ENCODE results near the gene TMEM220. TPM values are rescaled to one million over a fixed set of nuclear protein-coding genes. Genes with fewer than 3 reads are reported as not detected.
A peak's percentile ranks its signal among the peaks of the same experiment; 100 is the strongest.
"Not testable (repeated sequence)": the region's sequence is repeated elsewhere in the genome, so short reads cannot be mapped to it uniquely, and the experiment has no call there.

TMEM220 gene
- total RNA-seq, 1 donor from 2014 or later, result 17.6 TPM

DNA sequence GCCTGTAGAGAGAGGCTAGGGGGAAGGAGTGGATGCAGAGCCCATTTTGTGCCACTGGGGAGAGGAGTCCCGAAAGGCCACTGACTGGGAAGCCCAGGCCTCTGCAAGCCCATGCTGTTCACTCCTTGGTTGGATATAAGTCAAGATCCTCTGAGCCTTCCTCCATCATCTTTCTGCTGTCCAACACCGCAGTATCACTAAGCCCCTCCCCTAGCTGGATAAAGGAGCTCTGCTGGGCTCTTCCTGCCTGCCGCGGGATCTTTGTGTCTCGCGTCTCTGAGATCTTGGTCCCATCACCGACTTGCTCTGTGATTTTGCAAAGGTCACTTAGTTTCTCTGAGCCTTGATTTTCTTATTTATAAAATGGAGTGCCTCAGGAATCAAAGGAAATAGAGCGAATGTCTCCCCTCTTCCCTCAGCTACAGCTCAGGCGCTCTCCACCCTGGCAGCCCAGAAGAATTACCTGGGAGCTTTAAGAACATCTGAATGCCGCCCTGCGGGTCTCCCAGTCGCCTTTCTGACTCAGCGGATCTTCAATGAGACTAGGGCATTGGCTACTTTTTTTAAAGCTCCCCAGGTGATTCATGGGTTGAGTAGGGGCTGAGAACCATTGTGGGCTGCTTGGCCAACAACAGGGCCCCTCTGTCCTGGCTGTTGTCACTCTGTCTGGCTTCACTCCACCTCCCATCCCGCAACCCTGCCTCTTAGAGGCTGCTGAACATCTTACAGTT lies 25.2 kb upstream of the TMEM220 start:
- DNase-seq (ENCODE audit: low spot score), result no peak

DNA sequence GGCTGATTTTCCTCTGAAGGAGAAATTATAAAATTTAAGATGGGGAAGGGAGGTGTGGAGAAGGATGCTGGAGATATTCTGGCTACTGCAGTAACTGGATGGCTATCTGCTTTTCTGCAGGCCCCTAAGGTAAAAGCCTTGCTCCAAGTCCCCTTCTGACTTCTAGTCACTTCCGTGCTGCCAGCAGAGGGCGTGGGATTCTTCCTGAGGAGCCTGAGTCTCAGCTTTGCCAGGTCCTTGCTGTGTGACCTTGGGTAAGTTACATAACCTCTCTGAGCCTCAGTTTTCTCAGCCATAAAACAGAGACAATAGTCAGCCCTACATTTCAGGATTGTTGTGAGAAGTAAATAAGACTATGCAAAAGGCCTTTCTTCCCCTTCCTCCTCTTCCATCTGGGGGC lies 24.3 kb upstream of the TMEM220 start:
- DNase-seq (ENCODE audit: low spot score), result no peak

DNA sequence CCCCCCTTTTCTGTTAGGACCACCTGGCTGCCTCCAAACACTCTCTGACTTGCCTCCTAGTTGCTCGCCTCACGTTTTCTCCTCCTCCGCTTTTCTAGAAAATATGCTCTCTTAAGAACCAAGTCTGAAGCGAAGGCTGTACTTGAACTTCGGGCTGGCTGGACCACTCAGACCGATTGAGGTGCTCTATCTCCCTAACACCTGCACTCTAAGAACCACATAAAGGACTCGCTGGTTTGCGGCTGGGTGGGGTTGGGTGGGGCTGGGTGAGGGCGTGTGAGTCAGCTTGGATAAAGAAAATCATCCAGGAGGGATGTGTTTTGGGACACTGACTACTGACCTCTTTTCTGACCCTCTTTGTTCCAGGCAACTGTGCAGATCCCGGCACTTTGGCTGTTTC lies 22.9 kb upstream of the TMEM220 start:
- no peak for DNase-seq (ENCODE audit: low spot score)

DNA sequence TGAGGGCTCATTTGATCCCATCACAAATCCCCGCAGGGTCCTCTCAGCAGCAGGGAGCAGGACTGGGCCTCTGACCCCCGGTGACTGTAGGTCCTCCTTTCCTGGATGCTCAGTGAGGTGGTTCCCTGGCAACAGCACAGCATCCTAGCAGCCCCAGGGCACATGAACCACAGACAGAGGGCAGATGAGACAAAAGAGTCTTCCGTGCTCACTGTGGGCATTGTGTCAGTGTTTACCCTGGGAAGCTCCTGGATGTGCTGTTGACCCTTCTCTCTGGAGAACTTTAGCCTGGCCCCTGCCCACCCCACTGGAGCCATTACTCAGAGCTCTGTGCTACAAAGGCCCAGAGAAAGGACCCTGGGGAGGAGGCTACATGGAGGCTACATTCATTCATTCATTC lies 21.7 kb upstream of the TMEM220 start:
- DNase-seq (ENCODE audit: low spot score), result no peak

DNA sequence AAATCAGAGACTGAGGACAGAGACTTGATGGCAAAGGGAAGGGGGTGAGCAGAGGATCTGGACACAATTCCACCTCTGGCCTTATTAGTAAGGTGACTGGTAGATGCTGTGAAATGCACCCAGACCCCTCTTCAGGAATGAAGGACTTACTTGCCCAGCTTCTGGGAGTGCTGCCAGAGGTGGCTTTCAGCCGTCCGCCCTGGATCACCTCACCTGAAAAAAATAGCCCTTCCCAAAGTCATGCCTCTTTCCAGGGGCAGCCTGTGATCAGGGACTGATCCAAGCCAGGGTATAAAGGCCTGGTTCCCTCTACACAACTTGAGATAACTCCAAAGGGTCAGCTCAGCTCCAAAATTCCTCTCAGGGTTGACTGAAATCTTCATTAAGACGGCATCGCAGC lies 20.4 kb upstream of the TMEM220 start:
- DNase-seq (ENCODE audit: low spot score), result no peak

DNA sequence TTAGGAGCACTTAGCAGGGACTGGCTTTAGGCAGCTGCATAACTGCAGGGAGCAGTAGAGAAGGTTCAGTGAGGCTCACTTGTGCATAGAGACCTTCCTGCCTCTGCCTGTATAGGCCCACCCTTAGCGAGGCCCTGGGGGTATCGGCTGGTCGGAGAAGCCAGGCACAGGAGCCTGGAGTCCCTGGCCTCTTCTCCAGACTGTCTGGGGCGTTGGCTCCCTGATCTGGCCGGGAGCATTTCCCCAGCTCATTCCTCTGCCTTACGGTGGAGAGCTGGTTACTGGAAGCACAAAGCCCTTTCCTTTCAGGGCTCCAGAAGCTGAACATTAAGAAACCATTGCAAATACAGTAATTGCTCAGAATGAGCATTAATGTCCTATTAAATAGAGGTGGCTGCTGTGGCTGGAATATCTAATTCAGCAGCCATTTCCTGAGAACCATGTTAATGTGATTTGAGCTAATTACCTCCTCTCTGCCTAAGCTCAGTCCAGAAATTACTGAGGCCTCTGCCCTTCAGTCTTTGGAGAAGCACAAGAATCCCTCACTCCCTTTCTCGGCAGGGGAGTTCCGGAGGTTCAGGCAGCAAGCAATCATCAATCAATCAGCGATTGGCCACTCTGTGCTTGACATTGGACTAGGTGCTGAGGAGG lies 18.8 kb upstream of the TMEM220 start:
- no peak for DNase-seq (ENCODE audit: low spot score)

DNA sequence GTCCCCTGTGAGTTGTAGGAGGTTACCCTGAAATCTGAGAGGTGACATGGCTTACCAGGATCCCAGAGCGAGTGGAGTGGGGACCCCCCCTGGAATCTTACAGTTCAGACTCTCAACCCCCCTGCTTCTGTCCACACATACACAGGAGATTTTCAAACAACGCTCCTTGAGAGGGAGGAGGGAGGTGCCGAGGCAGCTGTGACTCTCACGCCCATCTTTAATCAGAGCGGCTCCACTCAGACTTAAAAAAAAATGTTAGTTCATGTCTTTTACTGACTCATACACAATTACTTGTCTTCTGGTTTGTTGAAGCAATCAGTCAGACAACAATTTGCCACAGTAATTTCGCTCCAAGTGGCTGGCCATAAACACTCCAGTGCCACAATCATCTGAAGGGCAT lies 15.4 kb upstream of the TMEM220 start:
- DNase-seq (ENCODE audit: low spot score), result no peak

DNA sequence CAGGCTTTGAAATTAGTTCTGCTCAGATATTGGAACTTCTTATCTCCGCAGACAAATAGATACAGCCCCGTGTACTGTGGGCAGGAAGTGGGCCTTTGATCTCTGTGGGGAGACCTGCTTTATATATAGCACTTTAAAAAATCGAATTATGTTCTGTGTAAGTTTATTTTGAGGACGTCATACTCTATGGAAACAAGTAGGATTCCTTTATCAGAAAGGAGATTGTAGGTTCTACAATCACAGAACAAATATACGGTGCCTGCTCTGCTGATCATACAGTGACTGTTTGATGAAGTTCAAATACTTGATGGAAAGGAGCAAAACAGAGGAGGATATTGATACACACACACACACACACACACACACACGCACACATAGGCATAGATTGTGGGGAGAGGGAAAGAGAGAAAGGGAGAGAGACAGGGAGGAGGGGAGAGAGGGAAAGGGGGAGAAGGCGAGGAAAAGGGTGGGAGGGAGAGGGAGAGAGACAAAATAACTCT lies 14.7 kb upstream of the TMEM220 start:
- DNase-seq (ENCODE audit: low spot score), result no peak

DNA sequence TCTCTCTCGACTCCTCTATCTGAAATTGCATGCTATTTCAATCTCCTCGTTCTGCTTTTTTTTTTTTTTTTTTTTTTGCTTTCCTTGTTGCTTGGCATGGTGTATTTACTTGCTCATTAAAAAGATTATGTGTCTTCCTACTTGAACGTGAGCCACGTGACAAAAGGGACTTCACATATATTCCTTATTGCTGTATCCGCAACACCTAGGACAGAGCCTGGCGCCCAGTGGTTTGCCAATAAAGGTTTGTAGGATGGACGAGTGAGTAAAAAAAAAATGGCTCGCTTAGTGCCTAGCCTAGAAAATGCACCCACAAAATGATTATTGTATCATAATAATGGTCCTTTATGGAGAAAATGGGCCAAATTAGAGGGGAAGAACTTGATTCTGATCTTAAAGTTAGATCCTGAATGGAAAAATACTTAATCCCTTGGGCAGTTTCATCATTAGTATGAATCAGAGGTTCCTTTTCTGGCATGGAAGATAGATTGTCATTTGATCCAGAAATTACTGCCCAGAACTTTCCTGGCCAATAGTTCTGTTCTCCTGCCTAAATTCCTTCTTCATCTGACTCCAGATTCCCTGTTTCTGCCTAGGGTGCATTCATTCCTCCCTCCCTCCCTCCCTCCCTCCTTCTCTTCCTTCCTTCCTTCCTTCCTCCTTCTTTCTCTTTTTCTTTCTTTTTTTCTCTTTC lies 13.6 kb upstream of the TMEM220 start:
- DNase-seq (ENCODE audit: low spot score), result no peak

DNA sequence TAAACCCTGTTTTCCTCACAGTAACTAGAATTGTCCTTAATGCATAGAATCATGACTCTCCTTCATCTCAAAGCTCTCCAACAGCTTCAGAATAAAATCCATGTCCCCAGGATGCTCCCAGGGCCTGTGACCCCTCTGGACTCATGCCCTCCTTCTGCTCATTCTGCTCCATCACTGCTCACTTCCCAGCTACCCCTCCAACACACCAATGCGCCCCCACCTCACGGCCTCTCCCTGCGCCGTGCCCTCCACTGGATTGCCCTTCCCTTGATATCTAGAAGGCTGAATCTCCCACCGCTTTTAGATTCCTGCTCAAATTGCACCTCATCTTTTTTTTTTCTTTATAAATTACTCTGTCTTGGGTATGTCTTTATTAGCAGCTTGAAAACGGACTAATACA lies 12.6 kb upstream of the TMEM220 start:
- no peak for DNase-seq (ENCODE audit: low spot score)

DNA sequence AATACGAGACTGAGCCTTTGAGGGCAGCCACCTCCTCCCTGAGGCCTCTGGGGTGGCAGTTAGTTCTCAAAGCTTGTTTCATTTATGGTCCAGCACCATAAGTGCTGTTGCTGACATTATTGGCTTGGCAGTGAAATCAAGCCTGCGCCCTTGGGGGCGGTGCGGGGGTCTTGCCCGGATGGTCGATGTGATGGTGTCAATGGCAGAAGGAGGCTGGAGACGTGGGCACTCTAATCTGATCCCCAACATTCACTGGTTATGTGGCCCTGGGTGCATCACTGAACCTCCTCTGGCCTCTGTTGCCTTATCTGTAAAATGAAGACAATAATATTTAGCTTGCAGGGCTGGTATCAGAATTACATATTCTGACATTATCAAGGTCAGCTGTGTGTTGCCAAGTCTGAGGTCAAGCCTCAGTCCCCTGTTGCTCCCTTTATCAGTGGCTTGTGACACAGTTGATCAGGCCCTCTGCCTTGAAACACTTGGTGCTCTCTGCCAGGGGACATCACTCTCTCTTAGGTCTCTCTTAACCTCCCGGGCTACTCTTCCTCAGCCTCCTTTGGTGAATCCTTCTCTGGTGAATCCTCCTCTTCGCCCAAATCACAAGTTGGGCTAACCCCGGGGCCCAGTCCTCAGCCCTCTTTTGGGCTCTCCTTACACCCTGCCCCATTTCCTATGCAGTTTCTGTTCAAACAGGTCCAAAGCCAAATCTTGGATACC lies 11.8 kb upstream of the TMEM220 start:
- no peak for DNase-seq (ENCODE audit: low spot score)

DNA sequence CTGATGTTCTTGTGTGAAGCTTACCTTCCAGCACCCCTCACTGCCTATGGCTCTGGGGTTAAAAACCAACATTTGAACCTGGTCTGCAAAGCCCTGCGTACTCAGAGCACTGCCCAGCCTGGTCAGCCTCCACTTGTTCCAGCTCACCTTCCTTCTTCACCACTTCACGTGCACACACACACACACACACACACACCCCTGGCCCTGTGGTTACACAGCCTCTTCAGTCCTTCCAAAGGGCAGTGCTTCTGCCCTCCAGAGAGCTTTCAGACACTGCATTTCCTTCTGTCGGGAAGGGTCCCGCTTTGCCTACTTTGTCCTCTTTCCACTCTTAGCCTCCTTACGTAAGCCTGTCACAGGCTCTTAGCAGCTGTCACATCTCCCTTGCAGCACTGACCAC lies 9.6 kb upstream of the TMEM220 start:
- DNase-seq (ENCODE audit: low spot score), result peak; percentile 10

DNA sequence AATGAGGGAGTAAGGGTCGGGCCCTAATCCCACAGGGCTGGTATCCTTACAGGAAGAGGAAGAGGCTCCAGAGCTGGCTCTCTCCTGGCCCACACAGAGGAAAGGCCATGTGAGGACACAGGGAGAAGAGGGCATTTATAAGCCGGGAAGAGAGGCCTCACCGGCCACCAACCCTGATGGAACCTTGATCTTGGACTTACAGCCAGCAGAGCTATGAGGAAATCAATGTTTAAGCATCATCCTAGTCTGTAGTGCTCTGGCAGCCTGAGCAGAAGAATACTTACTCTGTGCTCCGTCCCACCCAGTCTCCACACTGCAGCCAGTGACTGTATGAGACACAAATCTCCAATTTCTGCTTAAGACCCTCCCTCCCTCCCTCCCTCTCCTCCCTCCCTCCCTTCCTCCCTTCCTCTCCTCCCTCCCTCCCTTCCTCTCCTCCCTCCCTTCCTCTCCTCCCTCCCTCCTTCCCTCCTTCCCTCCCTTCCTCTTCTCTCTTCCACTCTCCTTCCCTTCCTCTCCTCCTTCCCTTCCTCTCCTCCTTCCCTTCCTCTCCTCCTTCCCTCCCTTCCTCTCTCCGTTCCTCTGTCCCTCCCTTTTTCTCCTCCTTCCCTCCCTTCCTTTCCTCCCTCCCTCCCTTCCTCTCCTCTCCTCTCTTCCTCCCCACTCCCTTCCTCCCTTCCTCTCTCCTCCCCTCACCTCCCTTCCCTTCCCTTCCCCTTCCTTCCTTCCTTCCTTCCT lies 8.9 kb upstream of the TMEM220 start:
- peak; percentile 40 for DNase-seq (ENCODE audit: low spot score)

DNA sequence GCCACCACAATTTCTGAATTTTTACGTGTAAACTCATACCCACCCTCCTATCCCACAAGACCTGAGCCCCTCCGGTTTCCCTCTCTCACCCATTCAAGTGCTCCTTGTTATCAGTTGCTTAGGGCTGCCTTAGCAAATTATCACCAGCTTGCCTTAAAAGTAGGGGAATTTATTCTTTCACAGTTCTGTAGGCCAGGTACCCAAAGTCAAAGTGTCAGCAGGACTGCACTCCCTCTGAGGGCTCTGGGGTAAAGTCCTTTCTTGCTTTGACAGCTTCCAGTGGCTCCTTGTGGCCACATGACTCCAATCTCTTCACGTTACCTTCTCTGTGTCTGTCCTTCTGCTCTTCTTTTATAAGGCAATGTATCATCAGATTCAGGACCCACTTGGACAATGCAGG lies 7.9 kb upstream of the TMEM220 start:
- DNase-seq (ENCODE audit: low spot score), result peak; percentile 17

DNA sequence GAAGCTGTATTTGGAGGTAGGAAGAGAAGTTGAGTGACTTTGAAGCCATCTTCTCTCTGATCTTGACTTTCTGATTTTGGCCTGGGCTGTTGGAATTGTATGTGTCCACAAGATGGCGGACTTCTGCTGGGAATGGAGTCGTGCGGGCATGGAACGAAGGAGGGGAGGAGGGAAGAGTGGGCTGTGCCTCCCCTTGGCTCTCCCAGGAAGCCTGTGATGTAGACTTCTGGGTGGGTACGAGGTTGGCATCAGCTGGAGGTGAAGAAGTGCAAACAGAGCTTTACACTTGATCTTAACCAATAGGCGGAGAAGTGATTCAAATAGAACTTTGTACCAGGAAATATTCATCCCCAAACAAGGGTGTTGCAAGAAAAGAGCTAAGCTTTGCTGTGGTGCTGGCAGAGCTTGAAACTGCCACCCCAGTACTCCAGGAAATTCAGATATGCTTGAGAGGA lies 7.4 kb upstream of the TMEM220 start:
- DNase-seq (ENCODE audit: low spot score), result peak; percentile 83

DNA sequence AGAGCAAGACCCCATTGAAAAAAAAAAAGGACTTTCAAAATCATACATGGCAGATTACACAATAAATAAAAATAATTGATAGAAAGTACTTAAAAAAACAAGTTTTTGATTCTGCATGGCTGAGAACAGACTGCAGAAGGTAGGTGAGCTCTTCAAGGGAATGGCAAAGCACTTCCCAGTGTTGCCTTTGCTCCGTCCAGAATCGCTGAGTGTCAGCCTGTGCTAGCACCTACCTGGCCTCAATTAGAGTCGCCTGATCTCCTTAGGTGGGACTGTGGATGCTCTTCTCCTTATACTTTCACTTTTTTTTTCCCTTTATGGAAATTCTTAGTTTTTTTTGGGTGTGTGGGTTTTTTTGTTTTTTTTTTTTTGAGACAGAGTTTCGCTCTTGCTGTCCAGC lies 6.0 kb upstream of the TMEM220 start:
- DNase-seq (ENCODE audit: low spot score), result no peak

DNA sequence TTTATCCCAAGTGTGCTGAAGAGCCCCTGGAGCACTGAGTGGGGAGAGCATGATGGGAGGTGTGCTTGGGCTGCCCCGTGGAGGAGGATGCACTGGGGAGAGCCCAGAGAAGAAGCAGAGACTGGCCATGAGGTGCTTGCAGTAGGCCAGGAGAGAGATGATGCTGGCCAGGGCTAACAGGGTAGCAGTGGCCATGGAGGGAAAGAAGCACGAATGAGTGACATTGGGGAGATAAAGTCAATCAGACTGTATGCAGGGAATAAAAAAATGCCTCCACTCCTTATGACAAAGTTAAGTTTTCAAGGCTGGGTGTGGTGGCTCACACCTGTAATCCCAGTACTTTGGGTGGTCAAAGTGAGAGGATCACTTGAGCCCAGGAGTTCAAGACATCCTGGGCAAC lies 5.4 kb upstream of the TMEM220 start:
- DNase-seq (ENCODE audit: low spot score), result no peak

DNA sequence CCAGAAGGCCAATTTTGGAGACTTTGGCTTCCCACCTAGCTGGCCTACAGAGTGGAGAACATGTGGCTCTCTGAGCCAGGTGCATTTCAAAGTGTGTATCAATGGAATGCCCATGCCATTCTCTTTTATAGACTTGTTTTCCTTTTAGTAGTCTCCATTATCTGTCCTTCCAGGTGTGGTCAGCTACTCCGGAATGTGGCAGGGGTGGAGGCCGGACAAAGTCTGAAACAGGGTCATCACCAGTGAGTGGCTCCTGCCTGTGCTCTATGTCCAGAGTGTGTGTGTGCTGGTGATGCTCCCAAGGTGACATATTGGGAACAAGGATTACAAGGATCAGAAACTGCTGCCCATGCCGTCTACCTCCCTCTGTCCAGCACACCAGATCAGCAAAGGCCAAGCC lies 3.8 kb upstream of the TMEM220 start:
- no peak for DNase-seq (ENCODE audit: low spot score)

DNA sequence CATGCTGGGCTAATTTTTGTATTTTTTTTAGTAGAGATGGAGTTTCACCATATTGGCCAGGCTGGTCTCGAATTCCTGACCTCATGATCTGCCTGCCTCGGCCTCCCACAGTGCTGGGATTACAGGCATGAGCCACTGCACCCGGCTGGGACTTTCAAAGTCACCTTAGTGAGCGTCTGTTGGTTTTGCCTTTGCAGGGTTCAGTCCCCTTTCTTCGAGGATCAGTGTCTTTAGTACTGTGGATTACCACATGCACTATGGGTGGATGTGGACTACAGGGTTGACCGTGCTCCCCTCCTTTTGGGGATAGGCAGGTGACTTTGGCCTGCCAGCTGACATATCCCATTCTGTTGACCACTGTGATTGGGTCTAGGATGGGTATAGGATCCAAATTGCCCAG lies 2.3 kb upstream of the TMEM220 start:
- DNase-seq (ENCODE audit: low spot score), result not testable (repeated sequence)

DNA sequence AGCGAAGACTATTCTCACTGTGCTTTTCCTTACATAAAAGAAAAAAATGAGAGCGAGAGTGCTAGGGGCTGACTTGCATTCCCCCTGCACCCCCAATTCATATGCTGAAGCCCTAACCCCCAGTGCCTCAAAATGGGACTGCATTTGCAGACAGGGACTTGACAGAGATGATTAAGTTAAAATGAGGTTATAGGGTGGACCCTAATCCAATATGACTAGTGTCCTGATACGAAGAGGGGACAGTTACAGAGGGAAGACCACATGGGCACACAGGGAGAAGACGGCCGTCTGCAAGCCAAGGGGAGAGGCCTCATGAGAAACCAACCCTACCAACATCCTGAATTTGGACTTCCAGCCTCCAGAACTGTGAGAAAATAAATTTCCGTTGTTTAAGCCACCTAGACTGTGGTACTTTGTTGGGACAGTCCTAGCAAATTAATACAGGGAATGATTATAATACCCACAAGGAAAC lies 1.6 kb upstream of the TMEM220 start:
- no peak for DNase-seq (ENCODE audit: low spot score)

DNA sequence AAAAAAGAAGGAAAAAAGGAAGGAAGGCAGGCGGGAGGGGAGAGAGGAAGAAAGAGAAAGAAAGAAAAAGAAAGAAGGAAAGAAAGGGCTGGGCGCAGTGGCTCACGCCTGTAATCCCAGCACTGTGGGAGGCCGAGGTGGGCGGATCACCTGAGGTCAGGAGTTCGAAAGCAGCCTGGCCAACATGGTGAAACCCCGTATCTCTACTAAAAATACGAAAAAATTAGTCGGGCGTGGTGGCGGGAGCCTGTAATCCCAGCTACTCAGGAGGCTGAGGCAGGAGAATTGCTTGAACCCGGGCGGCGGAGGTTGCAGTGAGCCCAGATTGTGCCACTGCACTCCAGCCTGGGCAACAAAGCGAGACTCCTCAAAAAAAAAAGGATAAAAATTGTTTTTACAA lies 424 bp upstream of the TMEM220 start:
- DNase-seq (ENCODE audit: low spot score), result not testable (repeated sequence)
